Left renal cortex interstitium (tissue), 4 donors: Measurements from ENCODE around the gene CCR6. TPM values are rescaled to one million over a fixed set of nuclear protein-coding genes. Genes with fewer than 3 reads are reported as not detected.
"Not testable (repeated sequence)": the region's sequence is repeated elsewhere in the genome, so short reads cannot be mapped to it uniquely, and the experiment has no call there.

Source experiments
- DNase-seq, 4 donors: peaks; one replicate each; pipeline ENCODE4 v3.0.0-alpha.2; 2013; ENCODE audit warnings: low read depth in 4 of 4, low spot score in 2 of 4, missing footprints in 1 of 4
- polyA plus RNA-seq, 4 donors: library from polyadenylated mRNA; unstranded; fragments of 120-200 nt; gene quantifications; one replicate each; pipeline ENCODE4 v1.2.1, GENCODE V29; 2013; ENCODE audit not compliant: insufficient read length in 4 of 4

CCR6 gene
- under 1 TPM in 2 of 4 donors, not detected in 2; 0.03 to 0.04 TPM for polyA plus RNA-seq

GRCh38 chr6:167122827-167123657 lies at the start of gene CCR6:
Gene CCR6 (plus strand): TSS chr6:167123096. CDS start chr6:167136135, 13,039 bp downstream.
- DNase-seq, result no peak

- no peak for DNase-seq
Observed at GRCh38 chr6:167073679-167074274, 49.1 kb upstream of the CCR6 start.

GRCh38 chr6:167077241-167077932 lies 45.5 kb upstream of the CCR6 start:
- DNase-seq, result peak in 1 of 4 donors; percentile 13

GRCh38 chr6:167078745-167079144 lies 44.2 kb upstream of the CCR6 start:
- DNase-seq, result no peak

GRCh38 chr6:167079853-167080297 lies 43.0 kb upstream of the CCR6 start:
- no peak for DNase-seq

GRCh38 chr6:167087857-167088354 lies 35.0 kb upstream of the CCR6 start:
- no peak for DNase-seq

- not testable (repeated sequence) for DNase-seq
Observed at GRCh38 chr6:167088741-167089140, 34.2 kb upstream of the CCR6 start.

GRCh38 chr6:167089243-167090142 lies 33.4 kb upstream of the CCR6 start:
- DNase-seq, result no peak

GRCh38 chr6:167090171-167090570 lies 32.7 kb upstream of the CCR6 start:
- no peak for DNase-seq

- DNase-seq, result no peak
Observed at GRCh38 chr6:167091026-167091804, 31.7 kb upstream of the CCR6 start.

GRCh38 chr6:167091805-167092107 lies 31.1 kb upstream of the CCR6 start:
- DNase-seq, result no peak

- DNase-seq, result no peak
Observed at GRCh38 chr6:167092672-167093339, 30.1 kb upstream of the CCR6 start.

GRCh38 chr6:167093406-167093921 lies 29.4 kb upstream of the CCR6 start:
- DNase-seq, result no peak

- DNase-seq, result no peak
Observed at GRCh38 chr6:167093922-167094432, 28.9 kb upstream of the CCR6 start.

GRCh38 chr6:167094436-167094819 lies 28.5 kb upstream of the CCR6 start:
- no peak for DNase-seq

- DNase-seq, result no peak
Observed at GRCh38 chr6:167094820-167095637, 27.9 kb upstream of the CCR6 start.

- DNase-seq, result no peak
Observed at GRCh38 chr6:167095888-167096287, 27.0 kb upstream of the CCR6 start.

GRCh38 chr6:167096991-167097390 lies 25.9 kb upstream of the CCR6 start:
- no peak for DNase-seq
